Measurements from ENCODE around the gene HNRNPF. TPM values are rescaled to one million over a fixed set of nuclear protein-coding genes. Genes with fewer than 3 reads are reported as not detected.
"Not testable (repeated sequence)": the region's sequence is repeated elsewhere in the genome, so short reads cannot be mapped to it uniquely, and the experiment has no call there.

HNRNPF gene
- total RNA-seq, 1 donor from 2014 or later, result 126 TPM

GRCh38 chr10:43395571-43396060 is 13.4 kb downstream of the HNRNPF start:
- no peaks in the 10 kb centered on the region for H3K9me3 Mint-ChIP-seq (ENCODE audit: low read depth)
- H3K4me1 Mint-ChIP-seq (ENCODE audit: low read depth), result peaks cover 47% of the 10 kb centered on the region
- H3K27ac Mint-ChIP-seq (ENCODE audit: unreplicated experiment), result peak overlapping the region; percentile 94
- peak; percentile 77 for DNase-seq (ENCODE audit: low spot score)
- no peak for TF ChIP-seq CTCF (IDR thresholded peaks at IDR 0.05)
- H3K27me3 Mint-ChIP-seq (ENCODE audit: low read depth), result no peaks in the 10 kb centered on the region
- peaks cover 29% of the 10 kb centered on the region for H3K36me3 Mint-ChIP-seq (ENCODE audit: low read depth)
- peak overlapping the region; percentile 90 for H3K4me3 Mint-ChIP-seq (ENCODE audit: unreplicated experiment)

- Mint-ChIP-seq H3K27ac (ENCODE audit: unreplicated experiment) (peak overlapping the region; percentile 52), H3K4me1 (ENCODE audit: low read depth) (peaks cover 48% of the 10 kb centered on the region), H3K36me3 (ENCODE audit: low read depth) (peaks cover 34% of the 10 kb centered on the region), H3K4me3 (ENCODE audit: unreplicated experiment) (peak overlapping the region; percentile 33), H3K9me3 (ENCODE audit: low read depth) (no peaks in the 10 kb centered on the region), H3K27me3 (ENCODE audit: low read depth) (no peaks in the 10 kb centered on the region)
- TF ChIP-seq CTCF (IDR thresholded peaks at IDR 0.05), result no peak
- peak; percentile 6 for DNase-seq (ENCODE audit: low spot score)
Observed at GRCh38 chr10:43394868-43395267, 14.1 kb downstream of the HNRNPF start.

- no peak for TF ChIP-seq CTCF (IDR thresholded peaks at IDR 0.05)
- no peak overlapping the region for H3K27ac Mint-ChIP-seq (ENCODE audit: unreplicated experiment)
- H3K4me1 Mint-ChIP-seq (ENCODE audit: low read depth), result peaks cover 39% of the 10 kb centered on the region
- H3K9me3 Mint-ChIP-seq (ENCODE audit: low read depth), result no peaks in the 10 kb centered on the region
- peak; percentile 22 for DNase-seq (ENCODE audit: low spot score)
- no peaks in the 10 kb centered on the region for H3K27me3 Mint-ChIP-seq (ENCODE audit: low read depth)
- peaks cover 32% of the 10 kb centered on the region for H3K36me3 Mint-ChIP-seq (ENCODE audit: low read depth)
- H3K4me3 Mint-ChIP-seq (ENCODE audit: unreplicated experiment), result no peak overlapping the region
Observed at GRCh38 chr10:43393606-43394360, 15.2 kb downstream of the HNRNPF start.

GRCh38 chr10:43393186-43393585 is 15.8 kb downstream of the HNRNPF start:
- Mint-ChIP-seq H3K36me3 (ENCODE audit: low read depth) (peaks cover 36% of the 10 kb centered on the region), H3K27ac (ENCODE audit: unreplicated experiment) (peak overlapping the region; percentile 41), H3K4me1 (ENCODE audit: low read depth) (peaks cover 35% of the 10 kb centered on the region)
- H3K4me3 Mint-ChIP-seq (ENCODE audit: unreplicated experiment); H3K27me3 Mint-ChIP-seq (ENCODE audit: low read depth); H3K9me3 Mint-ChIP-seq (ENCODE audit: low read depth): not testable (repeated sequence)
- DNase-seq (ENCODE audit: low spot score), result peak; percentile 20

GRCh38 chr10:43392748-43393147 is 16.2 kb downstream of the HNRNPF start:
- peak; percentile 12 for DNase-seq (ENCODE audit: low spot score)
- H3K27me3 Mint-ChIP-seq (ENCODE audit: low read depth), result no peaks in the 10 kb centered on the region
- no peak overlapping the region for H3K4me3 Mint-ChIP-seq (ENCODE audit: unreplicated experiment)
- H3K4me1 Mint-ChIP-seq (ENCODE audit: low read depth), result peaks cover 31% of the 10 kb centered on the region
- H3K9me3 Mint-ChIP-seq (ENCODE audit: low read depth), result no peaks in the 10 kb centered on the region
- peak overlapping the region; percentile 66 for H3K27ac Mint-ChIP-seq (ENCODE audit: unreplicated experiment)
- H3K36me3 Mint-ChIP-seq (ENCODE audit: low read depth), result peaks cover 38% of the 10 kb centered on the region
- TF ChIP-seq CTCF (IDR thresholded peaks at IDR 0.05), result no peak

GRCh38 chr10:43391496-43391895 is 17.5 kb downstream of the HNRNPF start:
- Mint-ChIP-seq H3K36me3 (ENCODE audit: low read depth) (peaks cover 50% of the 10 kb centered on the region), H3K9me3 (ENCODE audit: low read depth) (no peaks in the 10 kb centered on the region), H3K4me1 (ENCODE audit: low read depth) (peaks cover 24% of the 10 kb centered on the region), H3K4me3 (ENCODE audit: unreplicated experiment) (no peak overlapping the region), H3K27me3 (ENCODE audit: low read depth) (no peaks in the 10 kb centered on the region), H3K27ac (ENCODE audit: unreplicated experiment) (no peak overlapping the region)
- no peak for TF ChIP-seq CTCF (IDR thresholded peaks at IDR 0.05)
- DNase-seq (ENCODE audit: low spot score), result no peak
